ENCODE results near the gene PRAC2.

Gene PRAC2

GRCh38 chr17:48733632-48734328 lies 10.8 kb downstream of the PRAC2 start:
- DNase-seq (ENCODE audit: low read depth, low spot score): no peak

DNA sequence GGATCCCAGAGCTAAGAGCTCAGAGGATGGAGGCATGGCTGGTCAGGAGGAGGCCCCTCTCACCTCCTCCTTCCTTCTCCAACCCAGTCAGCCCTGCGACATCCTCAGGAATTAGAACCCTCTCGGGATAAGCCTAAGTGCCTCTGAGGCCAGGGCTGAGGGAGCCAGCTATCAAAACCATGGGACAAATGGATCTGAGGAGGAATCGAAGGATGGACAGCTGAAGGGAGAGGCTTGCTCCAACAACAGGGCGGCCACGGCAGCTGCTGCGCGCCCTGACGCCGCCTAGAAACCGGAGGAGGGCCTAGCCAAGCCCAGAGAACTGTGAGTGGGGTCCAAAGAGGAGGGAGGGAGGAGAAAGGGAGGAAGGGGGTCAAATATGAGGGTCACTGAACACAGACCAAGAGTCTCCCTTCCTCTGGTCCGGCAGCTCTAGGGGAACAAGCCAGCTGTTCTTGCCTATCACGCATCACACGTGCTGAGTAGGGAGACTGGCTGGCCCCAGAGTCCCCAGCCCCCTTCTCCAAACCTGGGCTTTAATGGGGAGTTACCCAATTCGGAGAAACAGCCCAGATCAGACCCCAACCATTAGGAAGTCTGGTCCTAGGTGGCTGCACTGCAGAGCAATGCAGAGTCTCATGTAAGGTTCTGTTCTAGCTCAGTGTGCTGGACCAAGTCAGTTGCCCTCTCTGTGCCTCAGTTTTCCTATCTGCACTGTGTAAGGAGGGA lies 11.5 kb downstream of the PRAC2 start:
- DNase-seq (ENCODE audit: low read depth, low spot score): no peak

GRCh38 chr17:48735062-48735351 lies 12.0 kb downstream of the PRAC2 start:
- no peak for DNase-seq (ENCODE audit: low read depth, low spot score)

- no peak for DNase-seq (ENCODE audit: low read depth, low spot score)
These were observed 14.5 kb downstream of the PRAC2 start for GRCh38 chr17:48737330-48738043.

GRCh38 chr17:48738424-48738802 lies 15.4 kb downstream of the PRAC2 start:
- no peak for DNase-seq (ENCODE audit: low read depth, low spot score)

- no peak for DNase-seq (ENCODE audit: low read depth, low spot score)
These were observed 16.0 kb downstream of the PRAC2 start for GRCh38 chr17:48738803-48739526.

- DNase-seq (ENCODE audit: low read depth, low spot score): no peak
These were observed 17.6 kb downstream of the PRAC2 start for GRCh38 chr17:48740537-48740936.

GRCh38 chr17:48745381-48746275 lies 22.6 kb downstream of the PRAC2 start:
- DNase-seq (ENCODE audit: low read depth, low spot score): no peak

DNA sequence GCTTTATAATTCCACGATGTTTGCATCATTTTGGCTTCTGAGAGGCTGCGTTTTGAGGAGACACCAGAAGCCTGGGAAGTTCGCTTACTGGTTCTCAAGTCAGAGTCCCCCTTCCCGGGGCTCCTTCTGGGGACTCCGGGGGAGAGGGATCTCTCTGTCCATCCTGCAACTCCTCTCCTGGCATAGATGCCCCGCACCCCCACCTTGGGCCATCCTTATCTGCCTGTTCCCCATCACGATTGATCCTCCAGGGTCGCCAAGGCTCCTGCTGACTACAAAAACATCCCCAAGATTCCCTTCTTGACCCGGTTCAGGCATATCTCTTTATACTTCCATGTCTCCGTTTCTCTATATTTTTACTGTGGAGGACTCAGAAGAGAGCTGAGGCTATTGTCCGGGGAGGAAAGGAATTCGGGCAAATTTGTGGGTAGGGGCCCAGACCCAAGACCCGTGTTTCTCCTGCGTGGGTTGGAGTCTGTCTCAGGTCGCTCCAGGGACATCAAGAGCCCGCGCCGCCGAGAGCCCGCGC lies 24.0 kb downstream of the PRAC2 start:
- no peak for DNase-seq (ENCODE audit: low read depth, low spot score)

DNA sequence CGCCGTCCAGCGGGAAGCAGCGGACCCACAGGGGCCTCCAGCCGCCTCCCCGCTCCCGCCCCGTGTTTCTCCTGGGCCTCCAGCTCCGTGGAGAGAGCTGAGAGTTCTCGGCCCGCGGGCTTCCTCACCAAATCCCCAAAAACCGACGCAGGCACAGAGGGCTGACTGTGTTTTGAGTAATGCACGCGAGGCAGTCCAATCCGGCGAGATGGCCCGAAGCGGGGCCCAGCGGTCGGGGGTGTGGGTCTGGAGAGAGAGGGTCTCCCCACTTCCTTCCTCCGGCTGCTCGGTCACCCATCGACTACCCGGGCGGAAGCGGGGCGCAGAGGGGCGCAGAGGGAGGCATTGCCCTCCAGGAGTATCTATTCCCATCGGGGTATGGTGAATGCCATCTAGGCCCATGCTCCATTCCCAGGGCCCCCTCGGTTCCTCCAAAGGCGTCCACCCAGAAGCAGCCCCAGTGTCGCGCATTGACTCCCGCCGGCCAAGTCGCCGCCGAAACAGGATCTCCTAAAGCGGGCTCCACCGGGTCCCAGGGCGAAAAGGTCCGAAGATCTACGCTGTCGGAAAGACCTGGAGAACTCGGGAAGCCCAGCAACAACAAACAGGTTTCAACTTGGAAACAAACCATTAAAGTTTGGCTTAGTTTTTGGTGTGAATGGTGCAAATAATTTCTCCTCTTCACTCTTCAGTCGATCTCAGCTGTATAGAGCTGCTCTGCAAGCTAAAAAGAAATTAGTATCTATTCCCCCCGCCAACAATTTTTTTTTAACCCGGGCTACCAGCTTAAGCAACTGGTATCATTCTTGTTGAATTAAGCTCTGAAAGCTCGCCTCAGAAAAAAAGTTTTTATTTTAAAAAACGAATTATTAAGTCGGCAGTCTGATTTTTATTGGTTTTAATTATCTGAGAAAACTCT lies 24.7 kb downstream of the PRAC2 start:
- no peak for DNase-seq (ENCODE audit: low read depth, low spot score)

DNA sequence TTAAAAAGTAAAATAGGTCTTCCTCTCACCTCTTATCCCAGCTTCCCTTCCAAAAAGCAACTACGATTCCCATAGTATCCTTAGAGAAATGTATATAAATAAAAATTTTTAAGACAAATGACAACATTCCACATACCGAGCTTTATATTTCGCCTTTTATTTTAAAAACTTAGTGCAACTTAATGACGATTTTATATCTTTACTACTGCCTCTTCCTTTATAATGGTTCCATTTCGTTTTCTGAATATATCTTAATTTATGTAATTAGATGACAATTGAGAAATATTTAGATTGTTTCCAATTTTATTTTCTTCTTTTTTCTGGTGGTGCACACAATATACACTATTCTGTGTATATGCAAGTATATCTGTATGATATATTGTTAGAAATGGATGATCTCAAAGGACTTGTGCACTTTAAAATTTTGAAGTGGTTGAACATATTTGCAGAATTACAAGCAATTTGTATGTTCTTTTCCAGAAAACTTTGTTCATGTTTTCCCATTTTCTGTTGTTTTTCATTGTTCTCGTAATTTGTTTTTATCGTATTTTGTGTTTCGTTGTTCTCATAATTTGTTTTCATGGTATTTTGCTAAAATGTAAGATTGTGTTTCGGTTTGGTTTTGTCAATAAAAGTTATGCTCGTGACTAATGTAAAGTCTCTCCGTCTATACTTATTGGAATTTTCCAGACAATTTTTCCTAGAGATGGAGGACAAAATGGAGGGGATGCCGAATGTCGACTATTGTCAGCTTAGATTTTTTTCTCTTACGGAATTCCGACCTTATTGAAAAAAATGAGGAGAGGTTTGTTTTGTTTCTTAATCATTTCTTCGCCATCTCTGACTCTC lies 26.0 kb downstream of the PRAC2 start:
- DNase-seq (ENCODE audit: low read depth, low spot score): no peak

DNA sequence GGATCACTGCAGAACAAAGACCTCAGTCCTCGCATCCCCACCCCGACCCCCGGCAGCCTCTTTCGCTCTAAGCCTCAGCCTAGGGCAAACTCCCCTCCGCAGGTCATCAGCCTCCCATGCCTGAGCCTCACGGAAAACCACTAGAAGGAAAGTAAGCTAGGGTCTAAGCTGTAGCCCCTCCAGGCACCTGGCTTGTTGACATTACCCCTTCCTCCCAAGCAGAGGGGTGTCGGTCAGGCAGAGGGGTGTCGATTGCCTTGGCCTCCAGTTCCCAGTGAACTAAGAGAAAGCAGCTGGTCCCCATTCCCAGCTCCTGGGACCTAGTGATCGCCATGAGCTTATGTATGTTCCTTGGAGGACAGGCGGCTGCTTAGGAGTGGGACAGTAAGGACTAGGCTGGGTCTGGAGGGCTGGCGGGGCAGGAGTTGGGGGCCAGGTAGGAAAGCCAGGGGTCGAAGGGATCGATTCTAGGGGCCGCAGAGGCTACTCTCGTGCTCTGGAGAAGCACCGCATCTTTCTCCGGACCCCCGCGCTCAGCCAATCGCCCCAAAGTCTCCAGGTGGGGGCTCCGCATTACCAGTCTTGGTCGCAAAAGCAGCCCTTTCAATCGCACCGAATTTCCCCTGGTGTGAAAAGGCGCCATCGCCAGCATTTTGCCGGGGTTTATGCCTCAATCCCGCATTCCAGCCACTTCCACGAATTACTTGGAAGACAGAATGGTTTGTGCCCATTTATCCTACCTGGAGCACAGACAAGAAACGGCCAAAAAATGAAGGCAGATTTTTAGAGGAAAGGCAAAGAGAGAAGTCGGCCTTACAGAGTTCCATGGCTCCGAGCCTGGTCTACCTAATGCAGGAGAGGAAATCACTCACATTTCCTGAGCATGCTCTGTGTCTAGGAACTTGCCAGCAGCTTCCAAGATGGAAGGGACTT lies 26.9 kb downstream of the PRAC2 start:
- no peak for DNase-seq (ENCODE audit: low read depth, low spot score)

GRCh38 chr17:48751172-48751571 lies 28.2 kb downstream of the PRAC2 start:
- DNase-seq (ENCODE audit: low read depth, low spot score): no peak

DNA sequence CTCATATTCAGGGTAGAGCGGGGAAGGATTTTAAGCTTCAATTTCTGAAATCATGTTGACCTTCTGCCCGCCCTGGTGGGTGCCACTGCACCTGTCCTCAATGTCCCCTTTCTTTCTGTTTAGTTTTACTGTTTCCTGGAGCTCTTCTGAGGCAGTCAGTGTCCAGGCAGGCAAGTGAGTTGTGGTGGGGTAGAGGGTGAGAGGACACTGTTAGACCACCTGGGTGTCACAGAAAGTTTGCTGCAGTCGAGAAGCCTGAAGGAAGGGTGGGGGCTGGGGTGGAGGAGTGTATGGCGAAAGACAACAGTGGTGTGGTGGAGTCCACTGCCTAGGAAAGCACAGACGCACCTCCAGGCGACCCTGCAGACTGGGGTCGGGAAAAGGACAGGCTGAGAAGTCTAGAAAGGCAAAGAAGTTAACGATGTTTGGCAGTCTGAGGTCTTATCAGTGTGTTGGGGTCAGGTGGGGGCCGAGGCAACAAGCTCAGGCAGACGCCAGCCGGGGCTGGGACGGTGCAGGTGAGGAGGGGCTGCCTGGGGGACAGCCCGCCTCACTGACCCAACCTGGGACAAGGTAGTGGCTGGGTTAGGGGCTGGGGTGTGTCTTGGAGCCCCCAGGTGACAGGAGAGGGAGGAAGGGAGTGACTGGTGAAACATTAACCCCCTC lies 28.9 kb downstream of the PRAC2 start:
- DNase-seq (ENCODE audit: low read depth, low spot score): no peak

DNA sequence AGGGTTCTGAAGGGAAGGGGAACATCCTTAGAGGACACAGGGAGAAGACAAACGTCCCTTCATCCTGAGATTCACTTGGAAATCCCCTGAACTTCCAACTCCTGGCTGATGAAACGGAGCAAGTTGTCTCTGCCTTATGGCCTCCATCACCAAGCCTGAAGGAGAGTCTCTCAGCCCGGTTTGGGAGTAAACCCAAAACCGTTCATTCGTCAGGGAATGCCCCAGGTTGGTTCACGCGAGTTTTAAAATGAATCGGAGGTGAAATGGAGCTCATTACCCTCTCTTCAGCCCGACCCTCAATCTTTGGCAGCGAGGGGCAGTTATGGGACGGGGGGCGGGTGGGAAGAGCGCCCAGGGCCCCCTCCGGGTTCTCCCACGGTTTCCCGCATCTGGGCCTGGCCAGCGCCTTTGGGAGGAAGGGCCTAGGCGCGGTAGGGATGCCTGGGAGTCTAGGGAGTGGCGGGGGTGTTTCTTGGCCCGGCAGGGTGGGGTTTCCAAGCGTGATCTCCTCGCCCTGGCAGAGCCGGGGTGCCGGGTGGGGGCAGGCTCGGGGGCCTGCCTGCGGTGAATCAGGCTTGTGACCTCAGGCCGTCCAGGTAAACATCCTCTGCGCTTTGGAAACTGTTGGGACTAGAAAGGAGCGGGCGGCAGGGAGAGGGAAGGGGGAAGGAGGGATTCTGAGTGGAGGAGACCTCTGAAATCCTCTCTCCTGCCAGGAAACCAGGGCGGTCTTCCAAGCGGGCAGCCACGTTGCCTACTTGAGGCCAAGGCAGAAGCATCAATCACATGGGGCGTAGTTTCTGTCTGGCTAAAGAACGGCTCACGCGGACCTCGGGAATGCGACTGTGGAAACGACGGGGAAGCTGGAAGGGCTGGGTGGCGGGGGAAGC lies 29.7 kb downstream of the PRAC2 start:
- DNase-seq (ENCODE audit: low read depth, low spot score): no peak

GRCh38 chr17:48753794-48754499 lies 31.0 kb downstream of the PRAC2 start:
- DNase-seq (ENCODE audit: low read depth, low spot score): no peak
